A673 (cell line): Measurements from ENCODE around the gene CFAP43. TPM values are rescaled to one million over a fixed set of nuclear protein-coding genes. Genes with fewer than 3 reads are reported as not detected.

Experiments used
- BruUV-seq: library from RNA; stranded (reverse); fragments of 400-500 nt; replicated peaks from 2 replicates; lab custom pipeline; 2021; lab: Mats Ljungman, UMichigan
- CTCF ChIA-PET: fragments of 300-600 bp; sonication (Branson Sonifier 250); formaldehyde crosslinking; loops from one replicate; lab custom pipeline; 2022; ENCODE audit warnings: antibody characterized with exemption; lab: Charles Lee
- POLR2A ChIA-PET: fragments of 300-600 bp; sonication (Branson Sonifier 250); formaldehyde crosslinking; loops from one replicate; lab custom pipeline; 2022; ENCODE audit warnings: antibody characterized with exemption; ENCODE audit not compliant: low non-redundant PET; lab: Charles Lee
- DNase-seq: peaks from one replicate; pipeline ENCODE4 v3.0.0-alpha.2; 2015; ENCODE audit warnings: low spot score
- H3K27ac ChIP-seq: fragments of 200-600 bp; sonication (generic); 2 replicates; pipeline ENCODE4 v1.5.1; 2016; ENCODE audit warnings: mixed run types, low read depth, mild to moderate bottlenecking, mixed read lengths, antibody characterized with exemption, low read length; ENCODE audit not compliant: poor library complexity, severe bottlenecking
- H3K27me3 ChIP-seq: fragments of 200-600 bp; sonication (generic); replicated peaks from 2 replicates; pipeline ENCODE4 v1.6.1; 2017; ENCODE audit warnings: mixed run types, low read depth, mild to moderate bottlenecking, mixed read lengths, antibody characterized with exemption, low read length; ENCODE audit not compliant: insufficient read depth, poor library complexity
- H3K36me3 ChIP-seq: fragments of 200-600 bp; sonication (generic); 2 replicates; pipeline ENCODE4 v1.6.1; 2016; ENCODE audit warnings: mixed run types, mild to moderate bottlenecking, mixed read lengths, antibody characterized with exemption, low read length; ENCODE audit not compliant: insufficient read depth, poor library complexity, severe bottlenecking
- H3K4me1 ChIP-seq: fragments of 200-600 bp; sonication (generic); 2 replicates; pipeline ENCODE4 v1.6.1; 2017; ENCODE audit warnings: mixed run types, mild to moderate bottlenecking, mixed read lengths, antibody characterized with exemption, low read length; ENCODE audit not compliant: insufficient read depth, poor library complexity, severe bottlenecking
- H3K4me3 ChIP-seq: fragments of 200-600 bp; sonication (generic); 2 replicates; pipeline ENCODE4 v1.5.1; 2016; ENCODE audit warnings: low read depth, mixed run types, mild to moderate bottlenecking, mixed read lengths, low read length; ENCODE audit not compliant: poor library complexity, severe bottlenecking
- H3K9me3 ChIP-seq: fragments of 200-600 bp; sonication (generic); 2 replicates; pipeline ENCODE4 v1.6.1; 2016; ENCODE audit warnings: mixed run types, low read depth, mild to moderate bottlenecking, mixed read lengths, antibody characterized with exemption, low read length; ENCODE audit not compliant: poor library complexity, severe bottlenecking
- CTCF ChIP-seq: fragments of 300-800, 200-600 bp; sonication (generic); conservative IDR thresholded peaks from 2 replicates; pipeline ENCODE4 v1.5.1; 2017; ENCODE audit warnings: low read depth, mild to moderate bottlenecking, antibody characterized with exemption, low read length, moderate library complexity, mixed read lengths
- EZH2 ChIP-seq: fragments of 200-600 bp; sonication (generic); IDR thresholded peaks from 2 replicates; pipeline ENCODE4 v1.6.1; 2017; ENCODE audit warnings: borderline replicate concordance, low read depth, mild to moderate bottlenecking, mixed read lengths, antibody characterized with exemption, low read length; ENCODE audit not compliant: poor library complexity, severe bottlenecking
- intact Hi-C: fragments of 100-400 bp; cut with micrococcal nuclease; formaldehyde crosslinking; loops from one replicate; pipeline ENCODE4 v1.10.0; 2022; ENCODE audit not compliant: unreplicated experiment
- total RNA-seq: library from RNA; stranded (reverse); gene quantifications from 2 replicates; pipeline ENCODE4 v1.2.3, GENCODE V29; 2021

The CFAP43 gene
- total RNA-seq, 1 experiment from 2014 or later = 0.13 TPM

GRCh38 chr10:104101902-104102301 is 130.3 kb downstream of the CFAP43 start:
- DNase-seq = no peak
- intact Hi-C loops = no loop called here
- no peaks in the 10 kb centered on the region for H3K4me1 ChIP-seq
- no peaks in the 10 kb centered on the region for H3K36me3 ChIP-seq
- H3K27ac ChIP-seq = no peak overlapping the region
- CTCF ChIA-PET = no interaction called here
- H3K4me3 ChIP-seq = no peak overlapping the region
- H3K9me3 ChIP-seq = peaks cover 2% of the 10 kb centered on the region
- TF ChIP-seq EZH2 = no peak
- no peak for TF ChIP-seq CTCF
- no TSS peak for BruUV-seq
- POLR2A ChIA-PET = no interaction called here
- no peaks in the 10 kb centered on the region for H3K27me3 ChIP-seq

- intact Hi-C loops = no loop called here
- no peaks in the 10 kb centered on the region for H3K36me3 ChIP-seq
- BruUV-seq = no TSS peak
- no peaks in the 10 kb centered on the region for H3K27me3 ChIP-seq
- no peak overlapping the region for H3K27ac ChIP-seq
- POLR2A ChIA-PET = no interaction called here
- no peak for TF ChIP-seq EZH2
- TF ChIP-seq CTCF = no peak
- no peaks in the 10 kb centered on the region for H3K4me1 ChIP-seq
- H3K9me3 ChIP-seq = peaks cover 5% of the 10 kb centered on the region
- CTCF ChIA-PET = no interaction called here
- no peak overlapping the region for H3K4me3 ChIP-seq
- no peak for DNase-seq
These were observed 131.4 kb downstream of the CFAP43 start for GRCh38 chr10:104100795-104101194.

GRCh38 chr10:104099941-104100340 is 132.2 kb downstream of the CFAP43 start:
- intact Hi-C loops = no loop called here
- Histone ChIP-seq H3K4me3 (no peak overlapping the region), H3K9me3 (peaks cover 5% of the 10 kb centered on the region), H3K36me3 (no peaks in the 10 kb centered on the region), H3K4me1 (no peaks in the 10 kb centered on the region), H3K27ac (no peak overlapping the region), H3K27me3 (no peaks in the 10 kb centered on the region)
- ChIA-PET CTCF (no interaction called here), POLR2A (no interaction called here)
- no TSS peak for BruUV-seq
- no peak for DNase-seq
- TF ChIP-seq CTCF = no peak
